Thyroid gland (tissue), 4 donors: ENCODE measurements around the gene HAGHL. TPM values are rescaled to one million over a fixed set of nuclear protein-coding genes. Genes with fewer than 3 reads are reported as not detected.

Experiments
- DNase-seq, 2 donors: peaks; one replicate each; pipeline ENCODE4 v3.0.0-alpha.2; 2019
- H3K27ac ChIP-seq, 3 donors: fragments of 200-600 bp; sonication (generic); 1 replicate in 2 of 3; 2 replicates in 1 of 3; pipeline ENCODE4 v1.5.1; 2016 to 2019; ENCODE audit warnings: mild to moderate bottlenecking in 1 of 3, moderate library complexity in 1 of 3
- H3K27me3 ChIP-seq: fragments of 200-600 bp; sonication (generic); one replicate; pipeline ENCODE4 v1.5.1; 2019
- H3K36me3 ChIP-seq, 2 donors: fragments of 200-600 bp; sonication (generic); one replicate each; pipeline ENCODE4 v1.5.1; 2016 to 2019
- H3K4me1 ChIP-seq, 2 donors: fragments of 200-600 bp; sonication (generic); one replicate each; pipeline ENCODE4 v1.5.1; 2017 to 2019
- H3K4me3 ChIP-seq, 3 donors: fragments of 200-600 bp; sonication (generic); replicated peaks in 1 of 3; 1 replicate in 2 of 3; 2 replicates in 1 of 3; pipeline ENCODE4 v1.5.1; 2016; ENCODE audit warnings: mild to moderate bottlenecking in 1 of 3
- H3K9me3 ChIP-seq: fragments of 200-600 bp; sonication (generic); one replicate; pipeline ENCODE4 v1.5.1; 2017
- CTCF ChIP-seq, 6 experiments: fragments of 200-600 bp in 3 of 6; fragments of 450-650 bp in 3 of 6; sonication (generic) in 3 of 6; IDR thresholded peaks; one replicate each; pipeline ENCODE4 v1.5.1; 2016 to 2019; ENCODE audit warnings: antibody characterized with exemption in 6 of 6, mild to moderate bottlenecking in 2 of 6, inconsistent platforms in 1 of 6, moderate library complexity in 1 of 6
- POLR2A ChIP-seq, 2 donors: fragments of 450-650 bp; IDR thresholded peaks; one replicate each; pipeline ENCODE4 v1.6.1; 2017; ENCODE audit warnings: antibody characterized with exemption in 2 of 2, mild to moderate bottlenecking in 2 of 2, moderate library complexity in 1 of 2
- WGBS, 2 donors: methylation state at CpG; one replicate each; pipeline ENCODE4 v1.1.5; 2017; 5-methylcytosine and 5-hydroxymethylcytosine counted together
- intact Hi-C: fragments of 100-400 bp; cut with DNase I; formaldehyde crosslinking; loops from one replicate; pipeline ENCODE4 v1.15.1; 2023
- total RNA-seq, 4 donors: library from RNA; depleted of rRNA; stranded (reverse); fragments of >200 nt; gene quantifications; one replicate each; pipeline ENCODE4 v1.2.3, GENCODE V29; 2016

Gene HAGHL
- total RNA-seq, 4 donors from 2014 or later, result 3.8 to 8.7 (median 5.1) TPM; not detected in 1

GRCh38 chr16:767743-768235 lies 40.9 kb downstream of the HAGHL start:
- no peak overlapping the region for H3K4me3 ChIP-seq
- no peaks in the 10 kb centered on the region for H3K4me1 ChIP-seq
- no peaks in the 10 kb centered on the region for H3K27me3 ChIP-seq
- 75 to 81% methylated on average over 16 to 19 of the region's 38 CpGs for WGBS, 2 donors
- H3K9me3 ChIP-seq, result no peaks in the 10 kb centered on the region
- no peak for DNase-seq
- H3K36me3 ChIP-seq, result no peaks in the 10 kb centered on the region
- no peak overlapping the region for H3K27ac ChIP-seq
- intact Hi-C loops, result no loop called here
- no peak for TF ChIP-seq POLR2A (IDR thresholded peaks at IDR 0.05)
- TF ChIP-seq CTCF (IDR thresholded peaks at IDR 0.05), result no peak

- Histone ChIP-seq H3K4me3 (no peak overlapping the region), H3K27ac (no peak overlapping the region), H3K9me3 (no peaks in the 10 kb centered on the region), H3K27me3 (no peaks in the 10 kb centered on the region), H3K36me3 (no peaks in the 10 kb centered on the region), H3K4me1 (no peaks in the 10 kb centered on the region)
- WGBS, 2 donors, result 87 to 88% methylated on average over 4 to 6 of the region's 21 CpGs
- TF ChIP-seq CTCF (IDR thresholded peaks at IDR 0.05), result no peak
- TF ChIP-seq POLR2A (IDR thresholded peaks at IDR 0.05), result no peak
- DNase-seq, result no peak
- intact Hi-C loops, result no loop called here
These were observed 41.5 kb downstream of the HAGHL start for GRCh38 chr16:768428-768827.

GRCh38 chr16:769184-769784 lies 42.4 kb downstream of the HAGHL start:
- no peak overlapping the region for H3K27ac ChIP-seq
- no peaks in the 10 kb centered on the region for H3K27me3 ChIP-seq
- no peaks in the 10 kb centered on the region for H3K36me3 ChIP-seq
- 86 to 91% methylated on average over 6 to 11 of the region's 20 CpGs for WGBS, 2 donors
- H3K9me3 ChIP-seq, result no peaks in the 10 kb centered on the region
- intact Hi-C loops, result no loop called here
- no peak for DNase-seq
- H3K4me1 ChIP-seq, result no peaks in the 10 kb centered on the region
- TF ChIP-seq POLR2A (IDR thresholded peaks at IDR 0.05) (no peak), CTCF (IDR thresholded peaks at IDR 0.05) (no peak)
- H3K4me3 ChIP-seq, result no peak overlapping the region

GRCh38 chr16:769934-770333 lies 43.0 kb downstream of the HAGHL start:
- Histone ChIP-seq H3K36me3 (no peaks in the 10 kb centered on the region), H3K9me3 (no peaks in the 10 kb centered on the region), H3K27me3 (no peaks in the 10 kb centered on the region), H3K4me3 (no peak overlapping the region), H3K27ac (no peak overlapping the region), H3K4me1 (no peaks in the 10 kb centered on the region)
- DNase-seq, result no peak
- 77 to 78% methylated on average over 14 to 15 of the region's 19 CpGs for WGBS, 2 donors
- intact Hi-C loops, result no loop called here
- TF ChIP-seq CTCF (IDR thresholded peaks at IDR 0.05), result no peak
- TF ChIP-seq POLR2A (IDR thresholded peaks at IDR 0.05), result no peak

- Histone ChIP-seq H3K4me3 (no peak overlapping the region), H3K9me3 (no peaks in the 10 kb centered on the region), H3K27me3 (no peaks in the 10 kb centered on the region), H3K36me3 (no peaks in the 10 kb centered on the region), H3K27ac (no peak overlapping the region), H3K4me1 (no peaks in the 10 kb centered on the region)
- TF ChIP-seq CTCF (IDR thresholded peaks at IDR 0.05) (no peak), POLR2A (IDR thresholded peaks at IDR 0.05) (no peak)
- WGBS, 2 donors, result 60 to 72% methylated on average over 1 to 5 of the region's 13 CpGs
- DNase-seq, result no peak
- intact Hi-C loops, result no loop called here
These were observed 43.5 kb downstream of the HAGHL start for GRCh38 chr16:770411-770810.
